Neuronal stem cell (in vitro differentiated cells): Measurements from ENCODE around the gene KCNK4.
A peak's percentile ranks its signal among the peaks of the same experiment; 100 is the strongest.

Experiments
- DNase-seq: peaks from one replicate; pipeline ENCODE4 v3.0.0-alpha.2; 2013; ENCODE audit warnings: low spot score
- H2AFZ ChIP-seq: one replicate; pipeline ENCODE4 v1.6.1; 2013; ENCODE audit warnings: mild to moderate bottlenecking, low read length, inconsistent platforms
- H2AK5ac ChIP-seq: 2 replicates; pipeline ENCODE4 v1.6.1; 2013; ENCODE audit warnings: low read depth, mild to moderate bottlenecking, inconsistent platforms, low read length, moderate library complexity, mixed read lengths
- H2BK120ac ChIP-seq: 2 replicates; pipeline ENCODE4 v1.6.1; 2013; ENCODE audit warnings: low read depth, mild to moderate bottlenecking, inconsistent platforms, low read length, moderate library complexity, mixed read lengths
- H2BK12ac ChIP-seq: one replicate; pipeline ENCODE4 v1.6.1; 2013; ENCODE audit warnings: low read length, inconsistent platforms
- H2BK15ac ChIP-seq: 2 replicates; pipeline ENCODE4 v1.6.1; 2013; ENCODE audit warnings: mild to moderate bottlenecking, low read length, inconsistent platforms, mixed read lengths
- H2BK5ac ChIP-seq: one replicate; pipeline ENCODE4 v1.6.1; 2013; ENCODE audit warnings: inconsistent platforms, mild to moderate bottlenecking, low read length, moderate library complexity
- H3K14ac ChIP-seq: one replicate; pipeline ENCODE4 v1.6.1; 2013; ENCODE audit warnings: low read length, inconsistent platforms
- H3K18ac ChIP-seq: 2 replicates; pipeline ENCODE4 v1.6.1; 2013; ENCODE audit warnings: low read length, inconsistent platforms
- H3K23ac ChIP-seq: 2 replicates; pipeline ENCODE4 v1.6.1; 2013; ENCODE audit warnings: low read depth, mild to moderate bottlenecking, mixed read lengths, low read length, inconsistent platforms; ENCODE audit not compliant: poor library complexity
- H3K27ac ChIP-seq: replicated peaks from 3 replicates; pipeline ENCODE4 v1.5.1; 2013; ENCODE audit warnings: low read length, inconsistent platforms
- H3K27me3 ChIP-seq, 3 experiments: 2 replicates each; pipeline ENCODE4 v1.6.1; 2013; ENCODE audit warnings: low read length in 3 of 3, mild to moderate bottlenecking in 2 of 3, inconsistent platforms in 1 of 3, low read depth in 1 of 3, mixed read lengths in 1 of 3, moderate library complexity in 1 of 3; ENCODE audit not compliant: control insufficient read depth in 3 of 3, insufficient read depth in 3 of 3
- H3K36me3 ChIP-seq, 2 donors: replicated peaks in 1 of 2; 2 replicates each; pipeline ENCODE4 v1.6.1; 2013; ENCODE audit warnings: low read length in 2 of 2; ENCODE audit not compliant: control insufficient read depth in 2 of 2, insufficient read depth in 2 of 2
- H3K4ac ChIP-seq: 2 replicates; pipeline ENCODE4 v1.6.1; 2013; ENCODE audit warnings: inconsistent platforms, mild to moderate bottlenecking, low read length, moderate library complexity
- H3K4me1 ChIP-seq, 2 donors: 1 replicate in 1 of 2; 2 replicates in 1 of 2; pipeline ENCODE4 v1.6.1; 2013; ENCODE audit warnings: low read length in 2 of 2, low read depth in 1 of 2; ENCODE audit not compliant: control insufficient read depth in 2 of 2, insufficient read depth in 1 of 2
- H3K4me2 ChIP-seq: one replicate; pipeline ENCODE4 v1.6.1; 2013; ENCODE audit warnings: mild to moderate bottlenecking, low read length, inconsistent platforms; ENCODE audit not compliant: insufficient read depth, poor library complexity, severe bottlenecking
- H3K4me3 ChIP-seq, 2 donors: 2 replicates each; pipeline ENCODE4 v1.5.1; 2013; ENCODE audit warnings: low read length in 2 of 2, mild to moderate bottlenecking in 2 of 2, inconsistent platforms in 1 of 2, moderate library complexity in 1 of 2
- H3K79me1 ChIP-seq: one replicate; pipeline ENCODE4 v1.6.1; 2013; ENCODE audit warnings: low read depth, mild to moderate bottlenecking, inconsistent platforms, low read length, moderate library complexity
- H3K9ac ChIP-seq: one replicate; pipeline ENCODE4 v1.6.1; 2013; ENCODE audit warnings: mild to moderate bottlenecking, low read depth, low read length, inconsistent platforms; ENCODE audit not compliant: poor library complexity
- H3K9me3 ChIP-seq, 2 donors: replicated peaks in 1 of 2; 2 replicates each; pipeline versions ENCODE3 to v1.6.1; 2013; ENCODE audit warnings: low read length in 2 of 2, mild to moderate bottlenecking in 2 of 2, inconsistent platforms in 1 of 2, low read depth in 1 of 2, mixed read lengths in 1 of 2, moderate library complexity in 1 of 2; ENCODE audit not compliant: control insufficient read depth in 2 of 2, insufficient read depth in 1 of 2
- H4K8ac ChIP-seq: one replicate; pipeline ENCODE4 v1.6.1; 2013; ENCODE audit warnings: low read depth, mild to moderate bottlenecking, inconsistent platforms, low read length, moderate library complexity
- H4K91ac ChIP-seq: one replicate; pipeline ENCODE4 v1.6.1; 2013; ENCODE audit warnings: low read length, low read depth, mild to moderate bottlenecking, inconsistent platforms; ENCODE audit not compliant: poor library complexity
- WGBS, 2 donors: extraction: QIAGEN DNeasy Blood & Tissue Kit; methylation state at CpG; one replicate each; pipeline ENCODE4 v1.1.7; 2013; ENCODE audit warnings: missing lambda C conversion rate in 2 of 2, mixed read lengths in 1 of 2; ENCODE audit not compliant: insufficient read length in 2 of 2, insufficient replicate concordance in 1 of 2; ENCODE audit errors: extremely low coverage in 2 of 2; 5-methylcytosine and 5-hydroxymethylcytosine counted together

Gene KCNK4

DNA sequence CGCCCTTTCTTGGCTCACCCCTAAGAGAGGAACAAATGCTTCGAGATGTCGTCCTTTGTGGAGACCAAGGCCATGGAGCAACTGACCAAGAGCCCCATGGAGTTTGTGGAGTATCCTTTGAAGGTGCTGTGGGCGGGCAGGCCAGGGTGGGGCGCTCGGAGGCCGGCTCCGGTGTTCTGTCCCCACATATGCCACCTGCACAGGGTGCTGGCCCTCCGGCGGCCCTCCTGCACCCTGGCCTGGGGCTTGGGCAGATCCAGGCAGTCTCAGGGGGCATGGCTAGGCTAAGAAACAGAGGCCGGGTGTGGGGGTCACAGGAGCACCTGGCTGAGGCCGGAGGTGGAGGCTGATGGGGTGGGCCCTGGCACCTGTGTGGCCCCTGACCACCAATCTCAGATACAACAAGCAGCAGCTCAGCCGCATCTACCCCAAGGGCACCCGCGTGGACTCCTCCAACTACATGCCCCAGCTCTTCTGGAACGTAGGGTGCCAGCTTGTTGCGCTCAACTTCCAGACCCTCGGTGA is 29.5 kb upstream of the KCNK4 start:
- peak overlapping the region; percentile 53 for H2BK5ac ChIP-seq
- no peak for DNase-seq
- no peak overlapping the region for H3K27ac ChIP-seq
- H4K8ac ChIP-seq, result no peak overlapping the region
- no peaks in the 10 kb centered on the region for H3K27me3 ChIP-seq
- peaks cover 46 to 85% of the 10 kb centered on the region in 2 donors for H3K36me3 ChIP-seq
- H3K4ac ChIP-seq, result no peak overlapping the region
- H2BK12ac ChIP-seq, result no peak overlapping the region
- H2AFZ ChIP-seq, result no peak overlapping the region
- H4K91ac ChIP-seq, result no peak overlapping the region
- no peaks in the 10 kb centered on the region for H3K9me3 ChIP-seq
- peak overlapping the region; percentile 4 for H3K9ac ChIP-seq
- no peak overlapping the region for H2BK120ac ChIP-seq
- no peak overlapping the region for H2AK5ac ChIP-seq
- H3K18ac ChIP-seq, result no peak overlapping the region
- H2BK15ac ChIP-seq, result no peak overlapping the region
- H3K23ac ChIP-seq, result peak overlapping the region; percentile 12
- H3K4me2 ChIP-seq, result no peak overlapping the region
- peak overlapping the region; percentile 8 for H3K14ac ChIP-seq
- peaks cover 0 to 4% of the 10 kb centered on the region in 2 donors for H3K4me1 ChIP-seq
- no peak overlapping the region for H3K4me3 ChIP-seq
- peaks cover 3% of the 10 kb centered on the region for H3K79me1 ChIP-seq
- no CpG with 5 or more reads among the region's 18 CpGs for WGBS, 2 donors

DNA sequence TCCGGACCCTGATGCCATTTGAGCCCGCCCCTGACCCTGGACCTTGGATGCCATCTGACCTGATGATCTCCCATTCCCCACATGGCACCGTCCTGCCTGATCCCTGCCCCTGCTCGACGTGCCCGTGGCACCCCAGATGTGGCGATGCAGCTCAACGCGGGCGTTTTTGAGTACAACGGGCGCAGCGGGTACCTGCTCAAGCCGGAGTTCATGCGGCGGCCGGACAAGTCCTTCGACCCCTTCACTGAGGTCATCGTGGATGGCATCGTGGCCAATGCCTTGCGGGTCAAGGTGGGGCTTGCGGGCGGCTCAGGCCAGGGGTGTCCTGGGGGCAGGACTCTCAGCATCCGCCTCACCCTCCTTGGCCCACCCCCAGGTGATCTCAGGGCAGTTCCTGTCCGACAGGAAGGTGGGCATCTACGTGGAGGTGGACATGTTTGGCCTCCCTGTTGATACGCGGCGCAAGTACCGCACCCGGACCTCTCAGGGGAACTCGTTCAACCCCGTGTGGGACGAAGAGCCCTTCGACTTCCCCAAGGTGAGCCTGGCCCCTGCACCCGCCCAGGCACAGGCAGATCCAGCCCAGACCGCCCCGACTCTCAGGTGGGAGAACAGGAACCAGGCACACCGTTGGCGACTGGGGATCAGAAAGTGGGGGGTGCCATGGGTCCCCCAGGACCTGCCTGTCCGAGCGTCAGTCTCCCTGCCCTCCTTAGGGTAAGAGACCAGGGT is 28.7 kb upstream of the KCNK4 start:
- WGBS, 2 donors, result no CpG with 5 or more reads among the region's 42 CpGs
- peaks cover 3% of the 10 kb centered on the region for H3K79me1 ChIP-seq
- H3K36me3 ChIP-seq, result peaks cover 45 to 84% of the 10 kb centered on the region in 2 donors
- no peak overlapping the region for H4K91ac ChIP-seq
- H3K4me1 ChIP-seq, result peaks cover 0 to 4% of the 10 kb centered on the region in 2 donors
- H3K4ac ChIP-seq, result no peak overlapping the region
- H3K9ac ChIP-seq, result peak overlapping the region; percentile 70
- H2BK15ac ChIP-seq, result no peak overlapping the region
- no peak overlapping the region for H3K27ac ChIP-seq
- H3K4me3 ChIP-seq, result no peak overlapping the region
- no peak overlapping the region for H3K14ac ChIP-seq
- H3K18ac ChIP-seq, result peak overlapping the region; percentile 17
- no peak overlapping the region for H2BK120ac ChIP-seq
- H2BK5ac ChIP-seq, result no peak overlapping the region
- peak overlapping the region; percentile 43 for H4K8ac ChIP-seq
- no peak for DNase-seq
- no peaks in the 10 kb centered on the region for H3K9me3 ChIP-seq
- H2BK12ac ChIP-seq, result no peak overlapping the region
- H2AFZ ChIP-seq, result no peak overlapping the region
- H3K4me2 ChIP-seq, result no peak overlapping the region
- peak overlapping the region; percentile 70 for H2AK5ac ChIP-seq
- no peaks in the 10 kb centered on the region for H3K27me3 ChIP-seq
- H3K23ac ChIP-seq, result no peak overlapping the region

DNA sequence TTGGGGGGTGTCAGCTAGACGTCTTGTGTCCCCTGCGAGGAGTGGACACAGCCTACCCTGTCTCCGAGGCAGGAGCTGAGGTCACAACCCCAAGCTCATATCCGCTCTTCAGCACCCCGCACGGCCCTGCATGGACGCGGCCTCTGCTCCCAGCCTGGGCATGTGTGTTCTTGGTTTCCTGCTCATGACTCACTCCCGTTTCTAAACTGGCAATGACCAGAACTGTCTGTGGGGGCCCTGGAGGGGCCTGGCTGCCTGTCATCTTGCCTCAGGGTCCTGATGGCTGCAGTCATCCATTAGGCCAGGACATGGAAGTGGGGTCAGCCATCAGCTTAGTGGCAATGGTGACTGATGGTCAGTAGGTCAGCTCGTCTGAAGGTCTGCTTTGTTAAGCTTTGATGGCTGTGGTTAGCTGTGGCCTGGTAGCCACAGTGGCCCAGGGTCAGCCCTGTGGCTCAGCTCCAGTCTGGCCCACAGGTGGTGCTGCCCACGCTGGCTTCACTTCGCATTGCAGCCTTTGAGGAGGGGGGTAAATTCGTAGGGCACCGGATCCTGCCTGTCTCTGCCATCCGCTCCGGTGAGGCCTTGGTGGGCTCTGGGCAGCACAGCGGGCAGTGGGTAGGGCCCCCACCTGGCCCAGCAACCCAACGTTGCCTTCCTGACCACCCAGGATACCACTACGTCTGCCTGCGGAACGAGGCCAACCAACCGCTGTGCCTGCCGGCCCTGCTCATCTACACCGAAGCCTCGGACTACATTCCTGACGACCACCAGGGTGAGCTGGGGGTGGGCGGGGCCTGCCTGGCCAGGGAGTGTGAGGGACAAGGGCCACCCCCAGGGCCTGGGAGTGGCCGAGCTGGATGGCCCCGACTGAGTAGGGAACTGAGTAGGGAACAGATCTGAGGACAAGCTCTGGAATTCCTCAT is 27.8 kb upstream of the KCNK4 start:
- Histone ChIP-seq H3K36me3 (peaks cover 45 to 78% of the 10 kb centered on the region in 2 donors), H3K4me1 (peaks cover 0 to 4% of the 10 kb centered on the region in 2 donors), H3K4me3 (no peak overlapping the region), H2BK120ac (no peak overlapping the region), H2AFZ (no peak overlapping the region), H3K9ac (peak overlapping the region; percentile 72), H3K18ac (peak overlapping the region; percentile 54), H3K23ac (no peak overlapping the region), H3K14ac (no peak overlapping the region), H4K91ac (no peak overlapping the region), H2BK12ac (no peak overlapping the region), H3K9me3 (no peaks in the 10 kb centered on the region), H3K27me3 (no peaks in the 10 kb centered on the region), H4K8ac (peak overlapping the region; percentile 76), H3K4ac (no peak overlapping the region), H3K27ac (peak overlapping the region; percentile 41), H2BK5ac (peak overlapping the region; percentile 82), H3K4me2 (peak overlapping the region; percentile 2), H3K79me1 (peaks cover 5% of the 10 kb centered on the region), H2AK5ac (peak overlapping the region; percentile 36), H2BK15ac (no peak overlapping the region)
- DNase-seq, result no peak
- no CpG with 5 or more reads among the region's 29 CpGs for WGBS, 2 donors

DNA sequence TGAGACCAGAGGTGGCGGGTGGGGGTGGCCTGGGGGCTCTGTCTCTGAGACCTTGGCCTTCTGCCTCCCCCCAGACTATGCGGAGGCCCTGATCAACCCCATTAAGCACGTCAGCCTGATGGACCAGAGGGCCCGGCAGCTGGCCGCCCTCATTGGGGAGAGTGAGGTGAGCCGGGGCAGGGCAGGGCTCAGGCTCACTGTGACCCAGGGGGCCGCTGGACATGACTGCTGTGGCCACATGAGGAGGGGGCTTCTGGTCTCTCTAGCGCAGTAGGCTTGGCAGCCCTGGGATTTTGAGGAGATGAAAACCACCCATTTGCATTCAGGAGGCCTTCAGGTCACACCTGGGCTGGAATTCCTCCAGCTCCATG is 27.2 kb upstream of the KCNK4 start:
- no peak for DNase-seq
- Histone ChIP-seq H3K4me2 (peak overlapping the region; percentile 2), H3K9me3 (no peaks in the 10 kb centered on the region), H3K9ac (no peak overlapping the region), H2AK5ac (peak overlapping the region; percentile 70), H3K4ac (peak overlapping the region; percentile 53), H2BK120ac (no peak overlapping the region), H3K23ac (no peak overlapping the region), H3K36me3 (peaks cover 40 to 71% of the 10 kb centered on the region in 2 donors), H4K8ac (no peak overlapping the region), H2BK12ac (no peak overlapping the region), H2AFZ (no peak overlapping the region), H3K18ac (no peak overlapping the region), H2BK5ac (peak overlapping the region; percentile 82), H3K4me3 (no peak overlapping the region), H4K91ac (no peak overlapping the region), H3K4me1 (peaks cover 4 to 11% of the 10 kb centered on the region in 2 donors), H2BK15ac (no peak overlapping the region), H3K14ac (no peak overlapping the region), H3K27ac (no peak overlapping the region), H3K79me1 (peaks cover 5% of the 10 kb centered on the region), H3K27me3 (no peaks in the 10 kb centered on the region)
- no CpG with 5 or more reads among the region's 8 CpGs for WGBS, 2 donors
